Effector memory CD4-positive, alpha-beta T cell (primary cell): ENCODE data around the gene CFAP43.
A peak's percentile ranks its signal among the peaks of the same experiment; 100 is the strongest.

Source experiments
- DNase-seq, 3 donors: peaks; one replicate each; pipeline ENCODE4 v3.0.0-alpha.2; 2020
- H3K27ac ChIP-seq: 2 replicates; pipeline ENCODE4 v1.7.0; 2013; ENCODE audit warnings: mild to moderate bottlenecking, low read length, moderate library complexity; ENCODE audit not compliant: insufficient read depth, poor library complexity, severe bottlenecking
- H3K27me3 ChIP-seq: replicated peaks from 2 replicates; pipeline ENCODE4 v1.7.0; 2013; ENCODE audit warnings: mild to moderate bottlenecking, low read length; ENCODE audit not compliant: insufficient read depth, control insufficient read depth, poor library complexity, severe bottlenecking
- H3K36me3 ChIP-seq: 2 replicates; pipeline ENCODE4 v1.7.0; 2013; ENCODE audit warnings: mild to moderate bottlenecking, low read length, moderate library complexity; ENCODE audit not compliant: control insufficient read depth, insufficient read depth
- H3K4me1 ChIP-seq: 2 replicates; pipeline ENCODE4 v1.7.0; 2013; ENCODE audit warnings: low read length, mild to moderate bottlenecking; ENCODE audit not compliant: control insufficient read depth, insufficient read depth, poor library complexity, severe bottlenecking
- H3K4me3 ChIP-seq: 2 replicates; pipeline ENCODE4 v1.7.0; 2013; ENCODE audit warnings: low read length, low read depth, mild to moderate bottlenecking; ENCODE audit not compliant: insufficient read depth, poor library complexity, severe bottlenecking
- H3K9me3 ChIP-seq: 2 replicates; pipeline ENCODE4 v1.7.0; 2013; ENCODE audit warnings: mild to moderate bottlenecking, low read length, moderate library complexity; ENCODE audit not compliant: control insufficient read depth
- total RNA-seq, 3 donors: gene quantifications; one replicate each; lab custom pipeline; 2026; lab: John Stamatoyannopoulos, UW

The CFAP43 gene, protein sequence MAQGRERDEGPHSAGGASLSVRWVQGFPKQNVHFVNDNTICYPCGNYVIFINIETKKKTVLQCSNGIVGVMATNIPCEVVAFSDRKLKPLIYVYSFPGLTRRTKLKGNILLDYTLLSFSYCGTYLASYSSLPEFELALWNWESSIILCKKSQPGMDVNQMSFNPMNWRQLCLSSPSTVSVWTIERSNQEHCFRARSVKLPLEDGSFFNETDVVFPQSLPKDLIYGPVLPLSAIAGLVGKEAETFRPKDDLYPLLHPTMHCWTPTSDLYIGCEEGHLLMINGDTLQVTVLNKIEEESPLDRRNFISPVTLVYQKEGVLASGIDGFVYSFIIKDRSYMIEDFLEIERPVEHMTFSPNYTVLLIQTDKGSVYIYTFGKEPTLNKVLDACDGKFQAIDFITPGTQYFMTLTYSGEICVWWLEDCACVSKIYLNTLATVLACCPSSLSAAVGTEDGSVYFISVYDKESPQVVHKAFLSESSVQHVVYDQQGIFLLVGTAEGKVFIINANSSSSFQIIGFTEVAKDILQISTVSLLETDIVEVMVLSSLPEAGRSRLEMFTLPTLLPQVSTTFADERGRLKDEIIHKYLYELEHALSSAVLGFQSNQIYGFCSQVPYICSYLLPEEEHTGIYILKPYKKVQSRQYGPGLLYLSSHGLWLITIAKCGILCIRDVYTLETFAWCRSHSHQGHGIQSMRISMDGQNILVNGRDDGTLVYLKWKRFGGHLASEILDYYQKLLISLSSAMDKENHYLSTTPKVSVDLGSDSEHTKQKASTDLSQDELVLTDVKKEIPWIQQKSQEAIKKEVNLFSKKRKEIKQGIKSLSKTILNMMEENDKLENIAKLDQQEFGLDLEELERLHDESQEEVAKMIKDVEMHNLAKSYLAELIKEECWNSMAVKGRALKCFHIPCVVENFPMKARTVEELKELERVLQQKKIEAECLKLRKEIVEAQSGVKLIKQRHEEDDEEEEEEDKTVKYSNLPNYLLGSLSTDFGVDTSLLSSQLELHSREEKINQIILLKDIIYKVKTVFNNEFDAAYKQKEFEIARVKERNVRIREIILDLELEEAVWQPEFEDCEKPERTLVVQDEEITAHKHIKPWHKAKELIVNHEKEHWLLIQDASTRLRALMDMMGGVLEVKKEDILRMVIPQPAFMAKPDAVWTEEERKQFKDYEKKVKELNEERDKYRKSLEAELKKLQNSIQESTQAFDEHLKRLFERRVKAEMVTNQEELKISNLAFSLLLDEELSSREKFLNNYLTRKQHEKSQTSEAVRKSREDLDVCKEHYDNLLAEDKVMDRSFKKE (N-terminal part only)
- 0 to 0.77 (median 0) reads per million in 3 donors for total RNA-seq

DNA sequence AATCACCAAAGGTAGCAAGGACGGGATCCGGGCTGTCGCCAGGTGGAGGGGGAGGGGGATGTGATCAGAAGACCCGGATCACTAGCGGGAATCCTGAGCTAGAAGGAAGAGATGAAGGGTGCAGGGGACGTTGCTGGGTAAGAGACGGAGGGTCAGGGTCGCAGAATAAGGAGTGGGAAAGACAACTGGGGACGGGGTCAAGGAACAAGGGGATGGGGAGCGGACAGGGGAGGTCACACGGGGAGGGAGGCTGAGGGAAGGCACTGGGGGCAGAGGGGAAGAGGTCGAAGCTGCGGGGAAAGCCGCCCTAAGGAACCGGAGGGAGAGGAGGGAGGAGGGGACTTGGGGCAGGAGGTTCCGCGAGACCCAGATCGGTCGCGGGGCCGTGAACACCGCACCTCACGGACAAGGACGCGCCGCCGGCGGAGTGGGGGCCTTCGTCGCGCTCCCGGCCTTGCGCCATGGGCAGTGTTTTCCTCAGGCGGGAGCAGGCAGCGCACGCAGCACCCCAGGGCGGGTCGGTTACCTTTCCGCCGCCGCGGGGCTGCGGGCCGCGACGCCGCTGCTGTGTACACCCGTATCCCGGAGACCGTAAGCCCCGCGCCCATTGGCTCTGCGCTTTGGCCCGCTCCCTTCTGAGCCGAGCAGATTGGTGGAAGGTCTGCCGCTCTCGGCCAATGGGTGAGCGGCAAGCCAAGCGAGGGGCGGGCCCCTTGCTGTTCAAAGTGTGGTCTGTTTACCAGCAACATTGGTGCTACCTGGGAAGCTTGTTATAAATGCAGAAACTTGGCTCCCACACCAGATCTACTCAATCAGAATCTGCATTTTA lies at the start of gene CFAP43:
Gene CFAP43, minus strand, starts transcription at position 581 of the 829 bp plus-strand sequence. Its CDS starts 118 bp downstream, at position 463.
- H3K36me3 ChIP-seq: no peaks in the 10 kb centered on the region
- H3K27me3 ChIP-seq: peaks cover 5% of the 10 kb centered on the region
- peak within 1 kb of the TSS; percentile 53 for H3K27ac ChIP-seq
- peak within 1 kb of the TSS; percentile 58 for H3K4me3 ChIP-seq
- H3K9me3 ChIP-seq: no peaks in the 10 kb centered on the region
- peaks cover 7% of the 10 kb centered on the region for H3K4me1 ChIP-seq
- peak; percentile 98 to 99 (median 99) for DNase-seq

DNA sequence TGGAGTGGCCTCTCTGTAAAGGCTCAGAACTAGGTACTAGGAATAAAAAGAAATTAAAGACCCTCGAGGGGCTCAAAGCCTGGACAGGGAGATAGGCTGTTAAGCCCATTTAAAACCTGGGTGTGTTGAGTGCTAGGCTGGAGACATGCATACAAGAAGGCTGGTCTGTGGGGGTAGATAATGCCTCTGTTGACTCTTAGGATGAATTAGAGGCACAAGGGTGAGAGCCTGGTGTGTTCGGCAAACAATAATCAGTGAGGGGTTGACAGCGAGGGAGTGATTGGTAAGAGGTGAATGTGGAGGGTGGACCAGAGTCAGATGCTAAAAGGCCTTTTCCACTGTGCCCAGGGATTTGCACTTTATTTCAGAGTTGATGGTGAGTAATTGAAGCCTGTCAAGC lies 49.5 kb upstream of the CFAP43 start:
- H3K27ac ChIP-seq: no peak overlapping the region
- no peaks in the 10 kb centered on the region for H3K27me3 ChIP-seq
- no peak overlapping the region for H3K4me3 ChIP-seq
- no peaks in the 10 kb centered on the region for H3K36me3 ChIP-seq
- no peak for DNase-seq
- H3K9me3 ChIP-seq: no peaks in the 10 kb centered on the region
- no peaks in the 10 kb centered on the region for H3K4me1 ChIP-seq

GRCh38 chr10:104279550-104280259 lies 47.5 kb upstream of the CFAP43 start:
- Histone ChIP-seq H3K36me3 (no peaks in the 10 kb centered on the region), H3K27ac (no peak overlapping the region), H3K4me3 (no peak overlapping the region), H3K4me1 (peaks cover 6% of the 10 kb centered on the region), H3K27me3 (no peaks in the 10 kb centered on the region), H3K9me3 (no peaks in the 10 kb centered on the region)
- no peak for DNase-seq

GRCh38 chr10:104277785-104278184 lies 45.6 kb upstream of the CFAP43 start:
- DNase-seq: no peak
- Histone ChIP-seq H3K36me3 (no peaks in the 10 kb centered on the region), H3K4me3 (no peak overlapping the region), H3K4me1 (peaks cover 8% of the 10 kb centered on the region), H3K27me3 (no peaks in the 10 kb centered on the region), H3K27ac (no peak overlapping the region), H3K9me3 (no peaks in the 10 kb centered on the region)

DNA sequence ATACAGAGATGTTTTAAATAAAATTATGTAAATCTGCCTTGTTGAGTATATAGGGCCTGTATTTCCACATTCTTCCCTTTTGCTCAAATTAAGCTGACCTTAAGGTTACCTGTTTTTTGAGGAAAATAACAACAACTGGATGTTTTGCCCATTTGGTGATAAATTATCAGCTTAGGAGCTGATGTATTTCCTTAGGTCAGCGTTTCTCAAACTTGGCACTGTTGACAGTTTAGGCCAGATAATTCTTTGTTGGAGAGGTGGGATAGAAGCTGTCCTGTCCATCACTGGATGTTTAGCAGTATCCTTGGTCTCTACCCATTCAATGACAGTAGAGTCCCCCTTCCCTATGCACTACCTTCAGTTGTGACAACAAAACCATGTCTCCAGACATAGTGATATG lies 44.0 kb upstream of the CFAP43 start:
- DNase-seq: no peak
- Histone ChIP-seq H3K36me3 (no peaks in the 10 kb centered on the region), H3K4me1 (peaks cover 8% of the 10 kb centered on the region), H3K27me3 (no peaks in the 10 kb centered on the region), H3K4me3 (no peak overlapping the region), H3K27ac (no peak overlapping the region), H3K9me3 (no peaks in the 10 kb centered on the region)

DNA sequence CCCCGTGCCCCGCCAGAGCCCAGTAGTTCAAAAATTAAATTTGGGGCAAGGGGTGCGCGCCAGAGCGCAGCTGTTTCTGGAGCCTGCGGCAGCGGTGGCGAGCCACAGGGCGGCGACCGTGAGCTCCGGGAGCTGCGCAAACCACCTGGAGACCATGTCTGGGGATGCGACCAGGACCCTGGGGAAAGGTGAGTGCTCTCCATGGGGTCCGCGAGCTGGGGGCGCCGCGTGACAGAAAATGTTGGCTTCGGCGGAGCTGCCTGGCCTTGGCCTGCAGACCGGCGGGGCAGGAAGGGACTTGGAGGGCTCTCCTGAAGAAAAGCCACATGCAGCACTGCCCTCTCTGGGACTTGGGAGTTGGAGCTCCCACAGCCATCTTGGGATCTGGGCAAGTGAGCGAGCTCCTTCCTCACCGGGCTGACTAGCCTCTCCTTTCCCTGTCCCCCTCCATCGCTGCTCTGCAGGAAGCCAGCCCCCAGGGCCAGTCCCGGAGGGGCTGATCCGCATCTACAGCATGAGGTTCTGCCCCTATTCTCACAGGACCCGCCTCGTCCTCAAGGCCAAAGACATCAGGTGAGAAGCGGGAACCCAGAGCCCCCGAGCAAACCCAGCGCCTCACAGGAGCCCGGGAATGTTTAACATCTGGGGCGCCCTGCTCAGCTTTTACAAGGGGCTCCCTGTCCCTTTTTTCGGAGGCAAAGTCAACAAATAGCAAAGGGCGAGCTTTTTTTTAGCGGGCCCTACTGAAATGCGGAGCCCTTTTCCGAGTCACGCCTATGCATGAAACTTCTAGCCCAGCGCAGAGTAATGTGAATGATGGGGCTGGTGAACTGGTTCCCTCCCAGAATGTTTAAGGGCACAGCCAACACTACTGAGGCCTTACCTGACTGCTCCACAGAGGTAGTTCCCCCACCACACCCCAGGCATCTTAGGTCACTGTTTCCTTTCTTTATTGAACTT lies 42.9 kb upstream of the CFAP43 start:
- peak overlapping the region; percentile 4 for H3K4me3 ChIP-seq

GRCh38 chr10:104273899-104274575 lies 41.9 kb upstream of the CFAP43 start:
- Histone ChIP-seq H3K27ac (no peak overlapping the region), H3K4me3 (no peak overlapping the region), H3K27me3 (no peaks in the 10 kb centered on the region), H3K9me3 (no peaks in the 10 kb centered on the region), H3K4me1 (peaks cover 8% of the 10 kb centered on the region), H3K36me3 (no peaks in the 10 kb centered on the region)
- no peak for DNase-seq

More for the DNA sequence above, 42.9 kb upstream of the CFAP43 start:
- no peaks in the 10 kb centered on the region for H3K36me3 ChIP-seq
- no peaks in the 10 kb centered on the region for H3K27me3 ChIP-seq
- no peak for DNase-seq
- H3K27ac ChIP-seq: no peak overlapping the region
- no peaks in the 10 kb centered on the region for H3K9me3 ChIP-seq
- H3K4me1 ChIP-seq: peaks cover 8% of the 10 kb centered on the region

GRCh38 chr10:104273286-104273685 lies 41.1 kb upstream of the CFAP43 start:
- peaks cover 10% of the 10 kb centered on the region for H3K4me1 ChIP-seq
- no peaks in the 10 kb centered on the region for H3K9me3 ChIP-seq
- no peak overlapping the region for H3K4me3 ChIP-seq
- DNase-seq: no peak
- no peaks in the 10 kb centered on the region for H3K27me3 ChIP-seq
- no peak overlapping the region for H3K27ac ChIP-seq
- H3K36me3 ChIP-seq: no peaks in the 10 kb centered on the region
